Activated T-helper 9 cell treated with anti-CD3 and anti-CD28 coated beads, Interleukin-2, amount 50 U/mL, for 16 hours (primary cell): Measurements from ENCODE around the gene ZNF234.
"Not testable (repeated sequence)": the region's sequence is repeated elsewhere in the genome, so short reads cannot be mapped to it uniquely, and the experiment has no call there.

ENCODE experiments used
- DNase-seq: peaks from one replicate; pipeline ENCODE4 v3.0.0-alpha.2; 2020; ENCODE audit warnings: low read depth

ZNF234 gene

GRCh38 chr19:44141191-44142058 lies at the start of gene ZNF234:
TSS of gene ZNF234 (plus strand) at chr19:44141554. CDS start at chr19:44144633, 3,079 bp downstream.
- peak; percentile 54 for DNase-seq

GRCh38 chr19:44092108-44092507 lies 49.2 kb upstream of the ZNF234 start:
- DNase-seq, result no peak

- peak; percentile 72 for DNase-seq
Observed at GRCh38 chr19:44093931-44094765, 47.2 kb upstream of the ZNF234 start, which contains the start of gene ZNF224. TSS of gene ZNF224 (plus strand) at chr19:44094361. CDS start at chr19:44097874, 3,513 bp downstream.

- DNase-seq, result no peak
Observed at GRCh38 chr19:44107751-44108150, 33.6 kb upstream of the ZNF234 start.

GRCh38 chr19:44109458-44109857 lies 31.9 kb upstream of the ZNF234 start:
- DNase-seq, result no peak

GRCh38 chr19:44111910-44112463 lies 29.4 kb upstream of the ZNF234 start:
- DNase-seq, result no peak

- DNase-seq, result no peak
Observed at GRCh38 chr19:44112802-44113137, 28.6 kb upstream of the ZNF234 start.

GRCh38 chr19:44113138-44113783 lies 28.1 kb upstream of the ZNF234 start, which contains the start of gene ZNF225:
TSS of gene ZNF225 (plus strand) at chr19:44113399. CDS start at chr19:44115828, 2,429 bp downstream.
- DNase-seq, result peak; percentile 69

GRCh38 chr19:44113784-44114390 lies 27.5 kb upstream of the ZNF234 start:
- DNase-seq, result no peak

- not testable (repeated sequence) for DNase-seq
Observed at GRCh38 chr19:44121162-44121561, 20.2 kb upstream of the ZNF234 start.

GRCh38 chr19:44131955-44132354 lies 9.4 kb upstream of the ZNF234 start:
- no peak for DNase-seq

GRCh38 chr19:44142059-44142433 lies 692 bp downstream of the ZNF234 start:
- DNase-seq, result no peak

GRCh38 chr19:44149776-44150175 lies 8.4 kb downstream of the ZNF234 start:
- DNase-seq, result no peak

GRCh38 chr19:44151491-44151890 lies 10.1 kb downstream of the ZNF234 start:
- no peak for DNase-seq

- DNase-seq, result no peak
Observed at GRCh38 chr19:44156475-44156874, 15.1 kb downstream of the ZNF234 start.

GRCh38 chr19:44163789-44164188 lies 22.4 kb downstream of the ZNF234 start:
- DNase-seq, result no peak

GRCh38 chr19:44164327-44164672 lies 22.9 kb downstream of the ZNF234 start:
- no peak for DNase-seq

GRCh38 chr19:44164673-44165512 lies 23.5 kb downstream of the ZNF234 start, which contains the start of gene ZNF226:
TSS of gene ZNF226 (plus strand) at chr19:44165100. CDS start at chr19:44170081, 4,981 bp downstream.
- DNase-seq, result peak; percentile 68

- DNase-seq, result not testable (repeated sequence)
Observed at GRCh38 chr19:44170660-44171059, 29.3 kb downstream of the ZNF234 start.

- DNase-seq, result no peak
Observed at GRCh38 chr19:44176590-44176989, 35.2 kb downstream of the ZNF234 start.

GRCh38 chr19:44180968-44181367 lies 39.6 kb downstream of the ZNF234 start:
- no peak for DNase-seq
